K562 (cell line): ENCODE results near the gene WDR91. TPM values are rescaled to one million over a fixed set of nuclear protein-coding genes. Genes with fewer than 3 reads are reported as not detected.

ENCODE experiments used
- ATF1 ChIP-seq, 2 experiments: fragments of 450-650 bp in 1 of 2; IDR thresholded peaks; 2 replicates each; pipeline ENCODE4 v1.6.1; 2016; ENCODE audit warnings: missing compliant biosample characterization in 1 of 2, missing genetic modification characterization in 1 of 2
- CCNT2 ChIP-seq: IDR thresholded peaks from 2 replicates; pipeline ENCODE4 v1.6.1; 2011; ENCODE audit warnings: borderline replicate concordance, low read depth, mild to moderate bottlenecking, moderate library complexity, mixed read lengths, low read length; ENCODE audit not compliant: insufficient read length; ENCODE audit errors: extremely low read depth
- CHD1 ChIP-seq: fragments of 200-600 bp; sonication (generic); IDR thresholded peaks from one replicate; pipeline ENCODE4 v1.6.1; 2012; ENCODE audit warnings: mild to moderate bottlenecking, moderate library complexity, low read length, inconsistent platforms
- E4F1 ChIP-seq: fragments of 250-450 bp; sonication (Bioruptor Pico); IDR thresholded peaks from 2 replicates; pipeline ENCODE4 v1.5.0; 2021; ENCODE audit warnings: mild to moderate bottlenecking, borderline replicate concordance
- ELK1 ChIP-seq: sonication (generic); formaldehyde crosslinking; IDR thresholded peaks from 2 replicates; pipeline ENCODE4 v1.8.1; 2022; ENCODE audit warnings: missing genetic modification reagents
- ESRRA ChIP-seq: fragments of 450-650 bp; IDR thresholded peaks from 2 replicates; pipeline ENCODE4 v1.6.1; 2014; ENCODE audit warnings: low read depth, mild to moderate bottlenecking, moderate library complexity, borderline replicate concordance
- FIP1L1 ChIP-seq: fragments of 200-400 bp; formaldehyde crosslinking; IDR thresholded peaks from 2 replicates; pipeline ENCODE4 v1.6.1; 2018; ENCODE audit warnings: mild to moderate bottlenecking, low read depth, low read length; ENCODE audit not compliant: poor library complexity, severe bottlenecking
- GABPB2 ChIP-seq: fragments of 250-450 bp; sonication (Bioruptor Pico); conservative IDR thresholded peaks from 2 replicates; pipeline ENCODE4 v1.5.1; 2021; ENCODE audit warnings: mild to moderate bottlenecking
- JUND ChIP-seq, 2 experiments: IDR thresholded peaks; 2 replicates in 1 of 2; 3 replicates in 1 of 2; pipeline ENCODE4 v1.6.1; 2011; ENCODE audit warnings: borderline replicate concordance in 2 of 2, low read depth in 2 of 2, low read length in 2 of 2, improper control_type of control experiment in 1 of 2, missing biosample characterization in 1 of 2, missing genetic modification characterization in 1 of 2, missing genetic modification reagents in 1 of 2
- MCM5 ChIP-seq: fragments of 450-650 bp; IDR thresholded peaks from 2 replicates; pipeline ENCODE4 v1.6.1; 2016; ENCODE audit warnings: low read depth
- MXD1 ChIP-seq: fragments of 250-450 bp; sonication (Bioruptor Pico); IDR thresholded peaks from 2 replicates; pipeline ENCODE4 v1.8.0; 2021; ENCODE audit warnings: borderline replicate concordance, mild to moderate bottlenecking, moderate library complexity; ENCODE audit not compliant: poor library complexity, severe bottlenecking
- MXI1 ChIP-seq: IDR thresholded peaks from 2 replicates; pipeline ENCODE4 v1.6.1; 2011; ENCODE audit warnings: low read depth, mild to moderate bottlenecking, improper control_type of control experiment, low read length
- PHF21A ChIP-seq: fragments of 450-650 bp; IDR thresholded peaks from 2 replicates; pipeline ENCODE4 v1.6.1; 2017; ENCODE audit warnings: low read depth, borderline replicate concordance
- SIRT6 ChIP-seq: IDR thresholded peaks from one replicate; pipeline ENCODE4 v1.6.1; 2012; ENCODE audit warnings: low read depth, mild to moderate bottlenecking, control low read depth, inconsistent platforms, low read length, moderate library complexity
- SMARCC2 ChIP-seq: fragments of 450-650 bp; IDR thresholded peaks from 2 replicates; pipeline ENCODE4 v1.6.1; 2017; ENCODE audit warnings: antibody characterized with exemption, moderate library complexity, mild to moderate bottlenecking, low read depth
- SRSF9 ChIP-seq: fragments of 200-400 bp; formaldehyde crosslinking; IDR thresholded peaks from 2 replicates; pipeline ENCODE4 v1.6.1; 2017; ENCODE audit warnings: low read depth, low read length, borderline replicate concordance
- ZBTB17 ChIP-seq: fragments of 450-650 bp; formaldehyde crosslinking; IDR thresholded peaks from 2 replicates; pipeline ENCODE4 v1.4.0; 2020; ENCODE audit warnings: mild to moderate bottlenecking
- ZEB2 ChIP-seq: fragments of 450-650 bp; IDR thresholded peaks from 2 replicates; pipeline ENCODE4 v1.6.1; 2016
- ZNF217 ChIP-seq: sonication (generic); formaldehyde crosslinking; IDR thresholded peaks from 2 replicates; pipeline ENCODE4 v1.8.0; 2022; ENCODE audit warnings: mild to moderate bottlenecking, missing genetic modification reagents
- ZNF444 ChIP-seq: fragments of 250-450 bp; sonication (Bioruptor Pico); IDR thresholded peaks from 2 replicates; pipeline ENCODE4 v1.4.0; 2020; ENCODE audit warnings: mild to moderate bottlenecking, moderate library complexity
- polyA plus RNA-seq, 8 experiments: library from polyadenylated mRNA; depleted of rRNA in 4 of 8; stranded (reverse) in 5 of 8; unstranded in 3 of 8; fragments of >200 nt; fragmentation: Nextera tagmentation in 2 of 8; fragmentation: Illumina TruSeq in 1 of 8; extraction: Ambion mirVana in 2 of 8; extraction: Trizol in 1 of 8; gene quantifications; 2 replicates each; pipeline versions ENCODE4 v1.2.1 to v1.2.3, GENCODE V29; 2011 to 2014; ENCODE audit warnings: inconsistent platforms in 1 of 8, missing spikeins in 1 of 8
- total RNA-seq, 7 experiments: library from RNA; depleted of rRNA in 6 of 7; stranded (reverse); fragments of >200 nt in 6 of 7; fragmentation: Illumina TruSeq in 2 of 7; extraction: Trizol in 2 of 7; gene quantifications; 2 replicates each; pipeline versions ENCODE4 v1.2.1 to v1.2.3, GENCODE V29; 2011 to 2021; ENCODE audit warnings: low replicate concordance in 1 of 7
- TF ChIP-seq, protein P1 (sequence below): sonication (generic); formaldehyde crosslinking; IDR thresholded peaks from 2 replicates; pipeline ENCODE4 v1.9.0; 2022; ENCODE audit warnings: mild to moderate bottlenecking, missing genetic modification reagents
- TF ChIP-seq, protein P2 (sequence below): fragments of 250-450 bp; sonication (Bioruptor Pico); IDR thresholded peaks from 2 replicates; pipeline ENCODE4 v1.8.0; 2021; ENCODE audit warnings: moderate library complexity, mild to moderate bottlenecking, inconsistent platforms

WDR91 gene
- total and polyA plus RNA-seq, 9 of the 15 experiments (the other 6 are each of a cell fraction or from before 2014, with no cell fraction given): 1.9 to 18.2 (median 9.8) TPM

GRCh38 chr7:135160858-135161653 is 50.3 kb downstream of the WDR91 start (continued):
- TF ChIP-seq E4F1: 0 out of 2 replicates have a peak, but pooled peaks have one; percentile 8
- peak; percentile 68 for TF ChIP-seq JUND (IDR thresholded peaks at IDR 0.05; ENCODE audit: borderline replicate concordance, low read depth, low read length)
- peak; percentile 64; the same call in 1 of the 3 replicates for TF ChIP-seq JUND (tag; IDR thresholded peaks at IDR 0.05; ENCODE audit: borderline replicate concordance, low read depth, low read length)
- TF ChIP-seq FIP1L1: no peak
- no peak for TF ChIP-seq ZNF217
- peak; percentile 43; the same call in 1 of the 2 replicates for TF ChIP-seq SMARCC2
- TF ChIP-seq PHF21A: no peak
- TF ChIP-seq, protein P1, sequence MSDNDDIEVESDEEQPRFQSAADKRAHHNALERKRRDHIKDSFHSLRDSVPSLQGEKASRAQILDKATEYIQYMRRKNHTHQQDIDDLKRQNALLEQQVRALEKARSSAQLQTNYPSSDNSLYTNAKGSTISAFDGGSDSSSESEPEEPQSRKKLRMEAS (CRISPR knock-in tag): 0 out of 2 replicates have a peak, but pooled peaks have one; percentile 51
- no peak for TF ChIP-seq ZBTB17 (CRISPR knock-in tag)
- no peak for TF ChIP-seq ESRRA
- TF ChIP-seq SIRT6: no peak
- TF ChIP-seq ELK1: no peak
- TF ChIP-seq ZEB2: peak; percentile 17; the same call in 1 of the 2 replicates
- no peak for TF ChIP-seq ZNF444 (CRISPR knock-in tag)
- TF ChIP-seq, protein P2, sequence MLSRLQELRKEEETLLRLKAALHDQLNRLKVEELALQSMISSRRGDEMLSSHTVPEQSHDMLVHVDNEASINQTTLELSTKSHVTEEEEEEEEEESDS (CRISPR knock-in tag): no peak
- TF ChIP-seq CCNT2: peak; percentile 2
- no peak for TF ChIP-seq MXI1
- no peak for TF ChIP-seq CHD1
- TF ChIP-seq MXD1 (CRISPR knock-in tag): no peak
- no peak for TF ChIP-seq GABPB2 (CRISPR knock-in tag)
- no peak for TF ChIP-seq ATF1 (CRISPR knock-in tag; IDR thresholded peaks at IDR 0.05)
- TF ChIP-seq ATF1 (tag; IDR thresholded peaks at IDR 0.05): no peak; the same call in 1 of the 2 replicates
- TF ChIP-seq MCM5: no peak
- no peak for TF ChIP-seq SRSF9
